Activated CD4-positive, alpha-beta T cell treated with anti-CD3 and anti-CD28 coated beads, Interleukin-2, amount 50 U/mL, for 16 hours (primary cell): ENCODE data around the gene NLE1.

Experiments
- DNase-seq: peaks from one replicate; pipeline ENCODE4 v3.0.0-alpha.2; 2020

NLE1 gene

GRCh38 chr17:35084987-35085386 is 57.1 kb downstream of the NLE1 start:
- peak; percentile 46 for DNase-seq

DNA sequence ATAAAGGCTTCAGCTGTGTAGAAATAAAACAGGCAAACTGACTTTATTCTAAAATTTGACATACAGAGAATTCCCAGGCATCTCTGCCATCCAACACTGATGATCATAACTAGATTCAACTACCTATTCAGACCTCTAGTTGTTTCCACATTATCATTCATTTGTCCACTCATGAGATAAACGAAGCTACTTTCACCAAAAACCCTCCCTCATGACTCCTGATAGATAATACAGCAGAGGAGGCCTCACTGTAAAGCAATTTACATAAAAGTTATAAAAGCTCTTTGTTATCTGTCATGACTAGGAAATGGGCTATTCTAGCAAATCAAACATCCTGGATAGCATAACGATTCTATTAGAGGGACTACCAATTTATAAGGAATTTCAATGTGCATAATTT is 59.0 kb downstream of the NLE1 start:
- no peak for DNase-seq

DNA sequence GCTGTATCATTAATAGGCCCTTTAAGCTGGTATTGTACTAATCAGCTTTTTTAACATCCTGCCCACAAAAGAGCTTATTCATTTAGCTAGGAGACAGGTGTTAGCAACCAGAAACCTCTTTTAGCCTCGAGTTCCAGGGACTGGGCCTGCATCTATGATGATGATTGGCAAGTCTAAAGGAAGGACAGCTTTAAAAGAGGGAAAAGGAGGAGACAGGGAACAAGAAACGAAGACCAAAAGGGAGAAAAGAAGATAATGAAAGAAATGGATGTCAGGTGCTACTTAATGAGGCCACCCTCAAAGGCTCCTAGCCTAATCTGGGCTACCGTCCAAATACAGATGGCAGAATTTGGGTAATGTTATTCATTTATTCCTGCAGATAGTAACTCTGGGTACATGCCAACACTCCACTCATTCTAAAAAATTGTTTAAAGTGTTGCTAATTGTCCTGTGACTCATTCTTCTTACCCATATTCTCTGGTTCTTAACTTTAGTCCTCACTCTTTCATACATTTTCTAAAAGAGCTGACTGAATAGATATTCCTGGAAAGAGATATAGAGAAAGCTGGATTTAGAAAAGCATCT is 59.9 kb downstream of the NLE1 start:
- DNase-seq = peak; percentile 72

GRCh38 chr17:35081638-35082037 is 60.5 kb downstream of the NLE1 start:
- no peak for DNase-seq

DNA sequence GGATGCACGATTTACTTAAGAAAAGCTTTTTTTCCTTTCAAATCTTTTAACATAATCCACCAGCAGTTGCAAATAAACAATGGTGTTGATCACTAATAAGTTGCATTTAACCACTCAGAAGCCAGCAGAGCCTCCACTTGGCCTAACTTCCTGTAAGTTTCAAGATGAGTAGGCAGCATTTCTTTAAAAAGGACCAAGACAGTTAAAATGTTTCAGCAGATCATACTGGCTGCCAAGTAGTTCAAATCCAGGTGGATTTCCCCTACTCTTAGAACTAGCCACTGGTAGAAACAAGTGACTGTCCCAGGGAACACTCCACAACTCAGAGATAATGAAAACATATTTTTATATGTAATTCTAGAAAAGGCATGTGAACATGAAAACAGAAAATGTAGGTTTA is 61.6 kb downstream of the NLE1 start:
- DNase-seq = peak; percentile 88

DNA sequence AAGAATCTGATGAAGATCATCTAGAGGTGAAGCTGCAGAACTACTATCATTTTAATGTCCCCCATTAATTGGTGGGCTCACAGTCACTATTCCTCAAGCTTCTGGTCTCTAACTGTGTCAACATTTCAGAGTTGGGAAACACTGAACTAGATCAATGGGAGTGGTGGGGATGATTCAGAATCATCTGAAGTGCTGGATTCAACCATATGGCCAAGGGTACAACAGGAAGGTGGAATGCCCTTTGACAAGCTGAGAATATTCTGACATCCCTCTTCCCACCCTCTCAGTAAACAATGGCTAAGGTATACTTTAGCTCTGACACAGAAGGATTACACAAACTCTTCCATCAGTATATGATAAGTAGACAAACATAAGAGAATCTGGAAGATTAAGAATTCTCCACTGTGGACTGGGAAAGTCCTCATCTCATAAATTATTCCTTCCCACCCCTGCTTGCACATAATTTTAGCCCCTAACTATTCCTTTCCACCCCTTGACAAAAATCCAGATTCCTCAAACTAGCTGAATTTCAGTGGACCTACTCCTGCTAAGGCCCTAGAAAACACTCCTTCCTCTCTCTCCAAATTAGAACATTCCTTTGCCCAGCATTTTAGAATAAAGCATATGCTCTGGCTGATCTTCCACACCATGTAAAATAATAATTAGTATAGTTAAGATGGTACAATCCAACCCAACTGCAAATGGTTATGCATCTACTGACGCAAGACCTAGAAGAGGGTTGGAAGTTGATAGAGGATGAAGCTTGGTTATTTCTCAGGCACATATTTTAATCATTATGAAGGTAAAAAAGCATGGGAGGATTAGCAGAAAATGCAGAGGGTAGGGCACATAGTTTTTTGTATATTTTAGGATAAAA is 62.3 kb downstream of the NLE1 start:
- DNase-seq = no peak
